SK-N-SH (cell line): ENCODE data around the gene AGFG2.

ENCODE experiments used
- FOXJ3 ChIP-seq: sonication (generic); formaldehyde crosslinking; IDR thresholded peaks from 2 replicates; pipeline ENCODE4 v1.5.1; 2020; ENCODE audit warnings: mild to moderate bottlenecking, missing genetic modification reagents
- NFIC ChIP-seq: IDR thresholded peaks from 2 replicates; pipeline ENCODE4 v1.4.0; 2012; ENCODE audit warnings: borderline replicate concordance
- POLR2AphosphoS5 ChIP-seq: IDR thresholded peaks from 2 replicates; pipeline ENCODE4 v1.6.1; 2012; ENCODE audit warnings: low read depth, low read length
- RAD21 ChIP-seq: IDR thresholded peaks from 2 replicates; pipeline ENCODE4 v1.6.1; 2012; ENCODE audit warnings: mild to moderate bottlenecking, low read length
- RFX5 ChIP-seq: IDR thresholded peaks from 2 replicates; pipeline ENCODE4 v1.6.1; 2012; ENCODE audit warnings: mild to moderate bottlenecking, improper control_type of control experiment, low read length
- SIN3A ChIP-seq: IDR thresholded peaks from 2 replicates; pipeline ENCODE4 v1.6.1; 2012; ENCODE audit warnings: low read depth, mild to moderate bottlenecking, low read length, moderate library complexity, borderline replicate concordance
- SMC3 ChIP-seq: IDR thresholded peaks from 2 replicates; pipeline ENCODE4 v1.6.1; 2012; ENCODE audit warnings: low read depth, low read length, improper control_type of control experiment
- TAF1 ChIP-seq: IDR thresholded peaks from 2 replicates; pipeline ENCODE4 v1.6.1; 2012; ENCODE audit warnings: low read depth, mild to moderate bottlenecking, low read length, moderate library complexity, borderline replicate concordance
- YY1 ChIP-seq: IDR thresholded peaks from 2 replicates; pipeline ENCODE4 v1.4.0; 2012; ENCODE audit warnings: low read depth, mild to moderate bottlenecking
- TF ChIP-seq, protein P1 (sequence below): fragments of 200-600 bp; sonication (generic); IDR thresholded peaks from 2 replicates; pipeline ENCODE4 v1.6.1; 2017; ENCODE audit warnings: antibody characterized with exemption, mild to moderate bottlenecking, moderate library complexity
- TF ChIP-seq, protein P2 (sequence below): IDR thresholded peaks from 2 replicates; pipeline ENCODE4 v1.6.1; 2012; ENCODE audit warnings: mild to moderate bottlenecking, low read depth, low read length, moderate library complexity
- TF ChIP-seq, protein P3 (sequence below): IDR thresholded peaks from 2 replicates; pipeline ENCODE4; 2012

DNA sequence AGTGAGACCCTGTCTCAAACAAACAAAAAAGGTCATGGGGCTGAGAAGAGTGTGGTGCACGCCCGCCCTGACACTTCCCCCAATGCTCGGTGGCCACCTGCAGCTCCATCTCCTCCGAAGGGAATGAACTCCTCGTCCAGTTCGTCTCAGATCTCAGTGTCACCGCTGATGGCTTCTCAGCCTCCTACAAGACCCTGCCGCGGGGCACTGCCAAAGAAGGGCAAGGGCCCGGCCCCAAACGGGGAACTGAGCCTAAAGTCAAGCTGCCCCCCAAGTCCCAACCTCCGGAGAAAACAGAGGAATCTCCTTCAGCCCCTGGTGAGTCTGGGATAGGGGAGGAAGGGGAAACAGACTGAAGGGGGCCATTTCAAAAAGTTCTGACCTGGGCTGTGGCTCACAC lies 67.3 kb downstream of the AGFG2 start:
- TF ChIP-seq POLR2AphosphoS5 (no peak; the same call in 1 of the 2 replicates), NFIC (no peak), RAD21 (no peak), YY1 (no peak), SIN3A (no peak), TAF1 (no peak), SMC3 (no peak), FOXJ3 (CRISPR knock-in tag) (no peak), RFX5 (no peak)
- TF ChIP-seq, protein P1, sequence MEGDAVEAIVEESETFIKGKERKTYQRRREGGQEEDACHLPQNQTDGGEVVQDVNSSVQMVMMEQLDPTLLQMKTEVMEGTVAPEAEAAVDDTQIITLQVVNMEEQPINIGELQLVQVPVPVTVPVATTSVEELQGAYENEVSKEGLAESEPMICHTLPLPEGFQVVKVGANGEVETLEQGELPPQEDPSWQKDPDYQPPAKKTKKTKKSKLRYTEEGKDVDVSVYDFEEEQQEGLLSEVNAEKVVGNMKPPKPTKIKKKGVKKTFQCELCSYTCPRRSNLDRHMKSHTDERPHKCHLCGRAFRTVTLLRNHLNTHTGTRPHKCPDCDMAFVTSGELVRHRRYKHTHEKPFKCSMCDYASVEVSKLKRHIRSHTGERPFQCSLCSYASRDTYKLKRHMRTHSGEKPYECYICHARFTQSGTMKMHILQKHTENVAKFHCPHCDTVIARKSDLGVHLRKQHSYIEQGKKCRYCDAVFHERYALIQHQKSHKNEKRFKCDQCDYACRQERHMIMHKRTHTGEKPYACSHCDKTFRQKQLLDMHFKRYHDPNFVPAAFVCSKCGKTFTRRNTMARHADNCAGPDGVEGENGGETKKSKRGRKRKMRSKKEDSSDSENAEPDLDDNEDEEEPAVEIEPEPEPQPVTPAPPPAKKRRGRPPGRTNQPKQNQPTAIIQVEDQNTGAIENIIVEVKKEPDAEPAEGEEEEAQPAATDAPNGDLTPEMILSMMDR: no peak
- TF ChIP-seq, protein P2, sequence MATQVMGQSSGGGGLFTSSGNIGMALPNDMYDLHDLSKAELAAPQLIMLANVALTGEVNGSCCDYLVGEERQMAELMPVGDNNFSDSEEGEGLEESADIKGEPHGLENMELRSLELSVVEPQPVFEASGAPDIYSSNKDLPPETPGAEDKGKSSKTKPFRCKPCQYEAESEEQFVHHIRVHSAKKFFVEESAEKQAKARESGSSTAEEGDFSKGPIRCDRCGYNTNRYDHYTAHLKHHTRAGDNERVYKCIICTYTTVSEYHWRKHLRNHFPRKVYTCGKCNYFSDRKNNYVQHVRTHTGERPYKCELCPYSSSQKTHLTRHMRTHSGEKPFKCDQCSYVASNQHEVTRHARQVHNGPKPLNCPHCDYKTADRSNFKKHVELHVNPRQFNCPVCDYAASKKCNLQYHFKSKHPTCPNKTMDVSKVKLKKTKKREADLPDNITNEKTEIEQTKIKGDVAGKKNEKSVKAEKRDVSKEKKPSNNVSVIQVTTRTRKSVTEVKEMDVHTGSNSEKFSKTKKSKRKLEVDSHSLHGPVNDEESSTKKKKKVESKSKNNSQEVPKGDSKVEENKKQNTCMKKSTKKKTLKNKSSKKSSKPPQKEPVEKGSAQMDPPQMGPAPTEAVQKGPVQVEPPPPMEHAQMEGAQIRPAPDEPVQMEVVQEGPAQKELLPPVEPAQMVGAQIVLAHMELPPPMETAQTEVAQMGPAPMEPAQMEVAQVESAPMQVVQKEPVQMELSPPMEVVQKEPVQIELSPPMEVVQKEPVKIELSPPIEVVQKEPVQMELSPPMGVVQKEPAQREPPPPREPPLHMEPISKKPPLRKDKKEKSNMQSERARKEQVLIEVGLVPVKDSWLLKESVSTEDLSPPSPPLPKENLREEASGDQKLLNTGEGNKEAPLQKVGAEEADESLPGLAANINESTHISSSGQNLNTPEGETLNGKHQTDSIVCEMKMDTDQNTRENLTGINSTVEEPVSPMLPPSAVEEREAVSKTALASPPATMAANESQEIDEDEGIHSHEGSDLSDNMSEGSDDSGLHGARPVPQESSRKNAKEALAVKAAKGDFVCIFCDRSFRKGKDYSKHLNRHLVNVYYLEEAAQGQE: no peak
- TF ChIP-seq, protein P3, sequence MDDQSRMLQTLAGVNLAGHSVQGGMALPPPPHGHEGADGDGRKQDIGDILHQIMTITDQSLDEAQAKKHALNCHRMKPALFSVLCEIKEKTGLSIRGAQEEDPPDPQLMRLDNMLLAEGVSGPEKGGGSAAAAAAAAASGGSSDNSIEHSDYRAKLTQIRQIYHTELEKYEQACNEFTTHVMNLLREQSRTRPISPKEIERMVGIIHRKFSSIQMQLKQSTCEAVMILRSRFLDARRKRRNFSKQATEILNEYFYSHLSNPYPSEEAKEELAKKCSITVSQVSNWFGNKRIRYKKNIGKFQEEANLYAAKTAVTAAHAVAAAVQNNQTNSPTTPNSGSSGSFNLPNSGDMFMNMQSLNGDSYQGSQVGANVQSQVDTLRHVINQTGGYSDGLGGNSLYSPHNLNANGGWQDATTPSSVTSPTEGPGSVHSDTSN: no peak
